Hepatocyte (in vitro differentiated cells): ENCODE measurements around the gene RNASE2.
"Not testable (repeated sequence)": the region's sequence is repeated elsewhere in the genome, so short reads cannot be mapped to it uniquely, and the experiment has no call there.

ENCODE experiments used
- EZH2phosphoT487 ChIP-seq: fragments of 200-600 bp; sonication (generic); IDR thresholded peaks from one replicate; pipeline ENCODE4 v1.6.1; 2018; ENCODE audit warnings: antibody characterized with exemption, mild to moderate bottlenecking, low read depth, moderate library complexity; ENCODE audit not compliant: unreplicated experiment, severe bottlenecking
- TF ChIP-seq, protein P1 (sequence below): fragments of 200-600 bp; sonication (generic); IDR thresholded peaks from 2 replicates; pipeline ENCODE4 v1.5.1; 2016; ENCODE audit warnings: antibody characterized with exemption, mild to moderate bottlenecking; ENCODE audit not compliant: poor library complexity

DNA sequence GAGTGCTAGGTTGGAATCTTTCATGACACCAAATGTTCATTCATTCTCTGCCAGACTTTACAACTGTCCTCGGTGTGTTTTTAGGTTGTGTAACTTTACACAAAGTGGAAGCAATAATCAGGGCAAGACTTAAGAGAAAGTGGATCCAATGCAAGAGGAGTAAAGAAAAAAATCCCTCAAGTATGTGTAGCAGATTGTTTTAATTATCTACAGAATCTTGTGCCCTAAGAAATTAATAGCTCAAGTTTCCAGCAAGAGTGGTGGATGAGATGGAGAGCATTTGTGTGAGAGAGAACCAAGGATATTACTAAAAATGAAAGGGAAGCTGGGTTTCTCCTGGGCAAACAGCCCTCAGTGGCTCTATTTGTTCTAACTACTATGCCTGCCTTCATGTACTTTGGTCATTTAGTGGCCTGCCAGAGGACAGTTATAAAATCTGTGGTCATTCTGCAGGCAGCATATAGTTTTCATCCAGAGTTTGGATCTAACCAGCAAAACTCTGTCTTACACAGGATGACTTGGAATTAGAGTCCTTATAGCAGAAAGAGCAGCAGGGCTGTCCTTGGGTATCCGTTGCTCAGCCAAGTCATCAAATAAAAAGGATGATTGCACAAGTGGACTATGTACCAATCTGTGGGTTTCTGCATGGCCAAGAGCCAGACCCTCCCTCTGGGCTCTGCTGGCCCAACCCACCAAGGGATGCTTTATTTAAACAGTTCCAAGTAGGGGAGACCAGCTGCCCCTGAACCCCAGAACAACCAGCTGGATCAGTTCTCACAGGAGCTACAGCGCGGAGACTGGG lies at the start of gene RNASE2:
- TF ChIP-seq, protein P1, sequence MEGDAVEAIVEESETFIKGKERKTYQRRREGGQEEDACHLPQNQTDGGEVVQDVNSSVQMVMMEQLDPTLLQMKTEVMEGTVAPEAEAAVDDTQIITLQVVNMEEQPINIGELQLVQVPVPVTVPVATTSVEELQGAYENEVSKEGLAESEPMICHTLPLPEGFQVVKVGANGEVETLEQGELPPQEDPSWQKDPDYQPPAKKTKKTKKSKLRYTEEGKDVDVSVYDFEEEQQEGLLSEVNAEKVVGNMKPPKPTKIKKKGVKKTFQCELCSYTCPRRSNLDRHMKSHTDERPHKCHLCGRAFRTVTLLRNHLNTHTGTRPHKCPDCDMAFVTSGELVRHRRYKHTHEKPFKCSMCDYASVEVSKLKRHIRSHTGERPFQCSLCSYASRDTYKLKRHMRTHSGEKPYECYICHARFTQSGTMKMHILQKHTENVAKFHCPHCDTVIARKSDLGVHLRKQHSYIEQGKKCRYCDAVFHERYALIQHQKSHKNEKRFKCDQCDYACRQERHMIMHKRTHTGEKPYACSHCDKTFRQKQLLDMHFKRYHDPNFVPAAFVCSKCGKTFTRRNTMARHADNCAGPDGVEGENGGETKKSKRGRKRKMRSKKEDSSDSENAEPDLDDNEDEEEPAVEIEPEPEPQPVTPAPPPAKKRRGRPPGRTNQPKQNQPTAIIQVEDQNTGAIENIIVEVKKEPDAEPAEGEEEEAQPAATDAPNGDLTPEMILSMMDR, result not testable (repeated sequence)
- TF ChIP-seq EZH2phosphoT487, result not testable (repeated sequence)
